H1 (cell line): ENCODE data around the gene ACTR6. TPM values are rescaled to one million over a fixed set of nuclear protein-coding genes. Genes with fewer than 3 reads are reported as not detected.

ENCODE experiments used
- CTCF ChIA-PET: fragments of 300-600 bp; sonication (Branson Sonifier 250); formaldehyde crosslinking; loops from one replicate; lab custom pipeline; 2021; ENCODE audit not compliant: partially characterized antibody; lab: Charles Lee
- POLR2A ChIA-PET: fragments of 300-600 bp; sonication (Branson Sonifier 250); formaldehyde crosslinking; loops from one replicate; lab custom pipeline; 2021; ENCODE audit warnings: inconsistent platforms; ENCODE audit not compliant: partially characterized antibody; lab: Charles Lee
- DNase-seq, 2 experiments: peaks; one replicate each; pipeline versions ENCODE4 v3.0.0 to v3.0.0-alpha.2; 2010 to 2022; ENCODE audit warnings: low spot score in 2 of 2, low read depth in 1 of 2, mixed read lengths in 1 of 2
- FAIRE-seq: peaks from 2 replicates; lab custom pipeline; 2011; peaks lifted over from hg19 to GRCh38; lab: Jason Lieb, UNC
- H2AFZ ChIP-seq: 2 replicates; pipeline ENCODE4 v1.8.1; 2012; ENCODE audit warnings: low read length, inconsistent platforms
- H2AK5ac ChIP-seq: 2 replicates; pipeline ENCODE4 v1.6.1; 2013; ENCODE audit warnings: low read depth, low read length
- H2BK120ac ChIP-seq: replicated peaks from 2 replicates; pipeline ENCODE3; 2013; ENCODE audit warnings: low read depth, low read length, inconsistent platforms
- H2BK12ac ChIP-seq: 2 replicates; pipeline ENCODE4 v1.6.1; 2013; ENCODE audit warnings: low read depth, low read length
- H2BK15ac ChIP-seq: 2 replicates; pipeline ENCODE4 v1.6.1; 2013; ENCODE audit warnings: low read length
- H2BK20ac ChIP-seq: 2 replicates; pipeline ENCODE4 v1.6.1; 2013; ENCODE audit warnings: low read length
- H2BK5ac ChIP-seq: 2 replicates; pipeline ENCODE4 v1.6.1; 2013; ENCODE audit warnings: low read depth, low read length
- H3K14ac ChIP-seq: 2 replicates; pipeline ENCODE4 v1.6.1; 2013; ENCODE audit warnings: inconsistent platforms; ENCODE audit not compliant: insufficient read length
- H3K18ac ChIP-seq: 2 replicates; pipeline ENCODE4 v1.6.1; 2013; ENCODE audit warnings: low read length; ENCODE audit errors: extremely low read depth
- H3K23ac ChIP-seq: 2 replicates; pipeline ENCODE4 v1.6.1; 2013; ENCODE audit warnings: inconsistent platforms; ENCODE audit not compliant: insufficient read length
- H3K23me2 ChIP-seq: 2 replicates; pipeline ENCODE4 v1.6.1; 2013; ENCODE audit warnings: low read depth, low read length
- H3K27ac ChIP-seq: 2 replicates; pipeline ENCODE4 v1.6.1; 2011; ENCODE audit warnings: low read depth, low read length, inconsistent platforms
- H3K27me3 ChIP-seq, 4 experiments: replicated peaks in 1 of 4; 1 replicate in 1 of 4; 2 replicates in 3 of 4; pipeline versions ENCODE4 v1.6.1 to v1.8.1; 2011 to 2013; ENCODE audit warnings: low read length in 3 of 4, mild to moderate bottlenecking in 3 of 4, inconsistent platforms in 2 of 4, mixed read lengths in 2 of 4, moderate library complexity in 1 of 4; ENCODE audit not compliant: control insufficient read depth in 3 of 4, insufficient read depth in 3 of 4; ENCODE audit errors: extremely low read depth in 1 of 4
- H3K36me3 ChIP-seq, 4 experiments: 2 replicates each; pipeline versions ENCODE4 v1.6.1 to v1.8.1; 2011 to 2013; ENCODE audit warnings: mild to moderate bottlenecking in 4 of 4, low read length in 3 of 4, moderate library complexity in 2 of 4, control low read depth in 1 of 4, inconsistent platforms in 1 of 4; ENCODE audit not compliant: insufficient read depth in 4 of 4, control insufficient read depth in 2 of 4
- H3K4ac ChIP-seq: replicated peaks from 2 replicates; pipeline ENCODE3; 2013; ENCODE audit warnings: low read length, low read depth, mixed read lengths, inconsistent platforms; ENCODE audit not compliant: insufficient read length
- H3K4me1 ChIP-seq, 4 experiments: replicated peaks in 1 of 4; 1 replicate in 1 of 4; 2 replicates in 3 of 4; pipeline versions ENCODE4 v1.6.1 to v1.8.1; 2011 to 2013; ENCODE audit warnings: low read length in 3 of 4, inconsistent platforms in 2 of 4, mixed read lengths in 1 of 4; ENCODE audit not compliant: insufficient read depth in 4 of 4, control insufficient read depth in 3 of 4
- H3K4me2 ChIP-seq, 2 experiments: 2 replicates each; pipeline versions ENCODE4 v1.6.1 to v1.8.1; 2011 to 2013; ENCODE audit warnings: low read depth in 2 of 2, low read length in 2 of 2, control low read depth in 1 of 2, inconsistent platforms in 1 of 2, mild to moderate bottlenecking in 1 of 2; ENCODE audit not compliant: insufficient read depth in 1 of 2
- H3K4me3 ChIP-seq, 4 experiments: fragments of 200-600, 300-600 bp in 1 of 4; sonication (generic), shearing (Covaris generic), sonication (Bioruptor Twin) in 1 of 4; 2 replicates each; pipeline versions ENCODE4 v1.5.1 to v1.8.1; 2011 to 2016; ENCODE audit warnings: low read length in 4 of 4, low read depth in 3 of 4, control low read depth in 2 of 4, inconsistent platforms in 2 of 4, mild to moderate bottlenecking in 2 of 4, mixed read lengths in 1 of 4, moderate library complexity in 1 of 4; ENCODE audit not compliant: insufficient read depth in 2 of 4; ENCODE audit errors: extremely low read depth in 1 of 4
- H3K56ac ChIP-seq: replicated peaks from 2 replicates; pipeline ENCODE3; 2013; ENCODE audit warnings: low read depth, mild to moderate bottlenecking, mixed read lengths, low read length, inconsistent platforms; ENCODE audit not compliant: insufficient read length
- H3K79me1 ChIP-seq: 2 replicates; pipeline ENCODE4 v1.6.1; 2013; ENCODE audit warnings: low read depth, low read length, control low read depth
- H3K79me2 ChIP-seq, 2 experiments: 2 replicates each; pipeline versions ENCODE4 v1.6.1 to v1.8.1; 2012 to 2013; ENCODE audit warnings: low read length in 2 of 2, mild to moderate bottlenecking in 2 of 2, inconsistent platforms in 1 of 2; ENCODE audit not compliant: insufficient read depth in 2 of 2, control insufficient read depth in 1 of 2
- H3K9ac ChIP-seq, 4 experiments: replicated peaks in 1 of 4; 1 replicate in 1 of 4; 2 replicates in 3 of 4; pipeline versions ENCODE4 v1.6.1 to v1.8.1; 2011 to 2013; ENCODE audit warnings: low read depth in 3 of 4, low read length in 3 of 4, control low read depth in 2 of 4, mild to moderate bottlenecking in 2 of 4, moderate library complexity in 2 of 4, inconsistent platforms in 1 of 4; ENCODE audit errors: extremely low read depth in 1 of 4
- H3K9me3 ChIP-seq, 2 experiments: 2 replicates each; pipeline versions ENCODE4 v1.6.1 to v1.8.1; 2012 to 2013; ENCODE audit warnings: mild to moderate bottlenecking in 2 of 2, moderate library complexity in 2 of 2, control low read depth in 1 of 2, inconsistent platforms in 1 of 2, low read depth in 1 of 2, low read length in 1 of 2, mixed read lengths in 1 of 2; ENCODE audit not compliant: insufficient read depth in 2 of 2
- H4K20me1 ChIP-seq, 2 experiments: replicated peaks in 1 of 2; 2 replicates each; pipeline versions ENCODE3 to v1.8.1; 2011 to 2013; ENCODE audit warnings: inconsistent platforms in 2 of 2, low read length in 2 of 2, mild to moderate bottlenecking in 1 of 2; ENCODE audit not compliant: insufficient read depth in 2 of 2, control insufficient read depth in 1 of 2
- H4K5ac ChIP-seq: 2 replicates; pipeline ENCODE4 v1.6.1; 2013; ENCODE audit warnings: low read length, low read depth, mixed read lengths, inconsistent platforms; ENCODE audit not compliant: insufficient read length
- H4K8ac ChIP-seq: 2 replicates; pipeline ENCODE4 v1.8.0; 2013; ENCODE audit warnings: mild to moderate bottlenecking, moderate library complexity, low read length, inconsistent platforms; ENCODE audit not compliant: insufficient read depth; ENCODE audit errors: extremely low read depth
- H4K91ac ChIP-seq: replicated peaks from 2 replicates; pipeline ENCODE3; 2013; ENCODE audit warnings: low read length, mixed read lengths, inconsistent platforms; ENCODE audit not compliant: insufficient read length
- JUN ChIP-seq: IDR thresholded peaks from 2 replicates; pipeline ENCODE4 v1.6.1; 2011; ENCODE audit warnings: low read depth, mild to moderate bottlenecking, improper control_type of control experiment, low read length
- MAFK ChIP-seq: IDR thresholded peaks from 2 replicates; pipeline ENCODE4 v1.6.1; 2012; ENCODE audit warnings: low read depth, mild to moderate bottlenecking, improper control_type of control experiment, low read length
- SAP30 ChIP-seq: fragments of 300-600 bp; sonication (generic); IDR thresholded peaks from 2 replicates; pipeline ENCODE4 v1.7.1; 2012; ENCODE audit warnings: low read length, moderate library complexity, mild to moderate bottlenecking, inconsistent platforms; ENCODE audit not compliant: insufficient read depth, insufficient replicate concordance
- SIX5 ChIP-seq: IDR thresholded peaks from 2 replicates; pipeline ENCODE4 v1.6.1; 2011; ENCODE audit warnings: mild to moderate bottlenecking, low read depth, low read length
- WGBS, 2 experiments: shearing (Covaris generic) in 1 of 2; methylation state at CpG; one replicate each; pipeline versions ENCODE4 v1.1.6 to v1.1.7; 2013 to 2015; ENCODE audit warnings: low lambda C conversion rate in 2 of 2, mixed read lengths in 2 of 2, inconsistent platforms in 1 of 2, low coverage in 1 of 2, missing lambda C conversion rate in 1 of 2; ENCODE audit not compliant: insufficient replicate concordance in 2 of 2, insufficient coverage in 1 of 2, insufficient read length in 1 of 2; ENCODE audit errors: extremely low coverage in 1 of 2, missing lambda C conversion rate in 1 of 2; 5-methylcytosine and 5-hydroxymethylcytosine counted together
- polyA plus RNA-seq, 7 experiments: library from polyadenylated mRNA; depleted of rRNA in 3 of 7; stranded (reverse) in 5 of 7; unstranded in 2 of 7; fragments of >200 nt in 5 of 7; fragments of 200-250 nt in 2 of 7; gene quantifications; 1 replicate in 5 of 7; 2 replicates in 1 of 7; 4 replicates in 1 of 7; pipeline versions ENCODE4 v1.2.1 to v1.2.3, GENCODE V29; 2011 to 2013; ENCODE audit warnings: missing spikeins in 2 of 7, mixed read lengths in 2 of 7
- total RNA-seq: library from RNA; stranded (reverse); fragmentation: NEBNext Ultra II Directional; extraction: Animal tissue kit (Norgen Biotek cat#: 25700); gene quantifications from 2 replicates; pipeline ENCODE4 v1.2.1, GENCODE V29; 2021

The ACTR6 gene
- total and polyA plus RNA-seq, 2 of the 8 experiments (the other 6 are each of a cell fraction or from before 2014, with no cell fraction given): 10.2 to 36.8 TPM

DNA sequence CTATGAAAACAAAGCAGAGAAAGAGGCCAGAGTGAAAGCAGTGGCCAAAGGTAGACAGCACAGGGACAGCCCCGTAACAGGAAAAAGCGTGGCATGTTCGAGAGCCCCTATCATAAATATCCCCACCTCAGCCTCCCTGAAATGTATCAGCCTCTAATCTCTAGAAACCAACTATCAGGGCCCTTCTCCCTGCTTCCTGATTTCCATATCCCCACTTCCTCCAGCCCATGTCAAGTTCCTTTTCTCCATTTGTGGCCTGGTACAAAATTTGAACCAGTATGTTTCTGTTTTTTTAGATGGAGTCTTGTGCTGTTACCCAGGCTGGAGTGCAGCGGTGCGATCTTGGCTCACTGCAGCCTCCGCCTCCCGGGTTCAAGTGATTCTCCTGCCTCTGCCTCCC, 49.3 kb downstream of the ACTR6 start:
- no peak for TF ChIP-seq SIX5
- TF ChIP-seq SAP30: no peak
- no peak for TF ChIP-seq MAFK
- TF ChIP-seq JUN: no peak
- Histone ChIP-seq H2BK20ac (no peak overlapping the region), H4K91ac (no peak overlapping the region), H2AK5ac (no peak overlapping the region), H4K20me1 (no peaks in the 10 kb centered on the region), H2BK120ac (no peak overlapping the region), H3K4me3 (no peak overlapping the region), H3K79me1 (no peaks in the 10 kb centered on the region), H3K27me3 (no peaks in the 10 kb centered on the region), H3K4me2 (no peak overlapping the region), H3K27ac (no peak overlapping the region), H3K23ac (no peak overlapping the region), H3K14ac (no peak overlapping the region), H3K18ac (no peak overlapping the region), H3K56ac (no peak overlapping the region), H4K5ac (no peak overlapping the region), H4K8ac (no peak overlapping the region), H2BK15ac (no peak overlapping the region), H2BK12ac (no peak overlapping the region), H3K23me2 (no peaks in the 10 kb centered on the region), H3K4ac (no peak overlapping the region), H3K9ac (no peak overlapping the region), H3K79me2 (no peaks in the 10 kb centered on the region), H3K4me1 (no peaks in the 10 kb centered on the region), H2BK5ac (no peak overlapping the region), H2AFZ (no peak overlapping the region), H3K36me3 (no peaks in the 10 kb centered on the region), H3K9me3 (no peaks in the 10 kb centered on the region)
- 94% methylated on average over 7 of the region's 7 CpGs; no CpG with 5 or more reads in 1 of the 2 experiments for WGBS, 2 experiments
- ChIA-PET POLR2A (interaction anchor here (0.6 to 1.0 kb wide), 2 partner anchors 17 to 123 kb away, joined by 4 read pairs; partner anchors contain the start of genes DEPDC4 and SCYL2), CTCF (no interaction called here)
- DNase-seq (no peak), FAIRE-seq (no peak)
